Measurements from ENCODE around the gene GRAMD1C. TPM values are rescaled to one million over a fixed set of nuclear protein-coding genes. Genes with fewer than 3 reads are reported as not detected.

Gene GRAMD1C
- total RNA-seq, 2 experiments from 2014 or later = 4.1 to 6.4 TPM

DNA sequence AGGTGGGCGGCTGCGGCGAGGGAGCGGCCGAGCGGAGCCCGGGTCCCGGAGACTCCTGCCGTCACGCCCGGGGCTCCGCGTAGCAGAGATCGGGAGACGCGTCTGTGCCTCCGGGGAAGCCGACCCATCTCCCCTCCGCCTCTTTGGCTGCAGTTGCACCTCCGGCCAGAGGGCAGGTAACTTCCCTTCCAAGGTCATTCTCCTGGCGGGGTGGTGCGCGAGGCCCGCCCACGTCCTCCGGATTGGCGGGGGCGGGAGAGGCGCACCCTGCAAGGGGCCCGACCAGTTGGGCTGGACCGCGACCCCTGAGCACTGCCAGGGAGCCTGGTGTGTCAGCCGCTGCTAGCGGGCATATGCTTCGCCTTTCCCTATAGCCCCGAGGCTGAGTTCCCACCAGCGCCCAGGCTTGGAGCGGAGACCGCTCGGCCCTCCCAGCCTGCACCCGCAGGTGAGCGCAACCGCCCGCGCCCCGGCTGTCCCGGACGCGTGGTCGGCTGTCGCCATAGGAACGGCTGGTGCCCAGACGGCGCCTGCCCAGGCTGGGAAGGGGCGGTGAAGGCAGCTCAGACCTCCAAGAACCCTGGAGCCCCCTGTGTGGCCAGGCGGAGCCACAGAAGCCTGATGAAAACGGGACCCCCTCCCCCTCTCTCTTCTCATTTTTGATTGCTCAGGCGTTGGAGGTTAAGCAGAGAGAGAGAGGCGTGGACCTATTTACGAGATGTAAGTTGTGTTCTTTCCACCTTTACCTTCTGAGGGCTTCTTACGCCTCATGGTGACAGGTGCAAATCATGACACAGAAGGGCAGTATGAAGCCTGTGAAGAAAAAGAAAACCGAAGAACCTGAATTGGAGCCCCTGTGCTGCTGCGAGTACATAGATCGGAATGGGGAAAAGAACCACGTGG, 109.7 kb downstream of the GRAMD1C start:
- peaks cover 24% of the 10 kb centered on the region; the same call in 1 of the 2 replicates for H3K79me2 ChIP-seq (ENCODE audit: insufficient read depth, low read depth, low read length)
- peaks cover 35% of the 10 kb centered on the region for H3K36me3 ChIP-seq (ENCODE audit: insufficient read depth, low read length)
- H2AFZ ChIP-seq (ENCODE audit: low read length) = peak overlapping the region; percentile 79
- intact Hi-C loops (cut with micrococcal nuclease; ENCODE audit: unreplicated experiment) = loop anchor here (1.0 to 5.0 kb wide), 5 partner anchors 57 to 505 kb away; partner anchors contain the start of genes ATP6V1A, CCDC191, NAA50 and QTRT2
- H3K4me1 ChIP-seq (ENCODE audit: insufficient read depth, low read length, poor library complexity, severe bottlenecking) = peaks cover 27% of the 10 kb centered on the region
- H3K9me3 ChIP-seq (ENCODE audit: low read length) = no peaks in the 10 kb centered on the region
- peak overlapping the region; percentile 84 for H3K4me3 ChIP-seq (ENCODE audit: low read depth, low read length, poor library complexity, severe bottlenecking)
- POLR2A ChIA-PET = no interaction called here
- no peaks in the 10 kb centered on the region for H4K20me1 ChIP-seq (ENCODE audit: insufficient read depth, low read length)
- H3K4me2 ChIP-seq (ENCODE audit: low read length) = peak overlapping the region; percentile 67
- DNase-seq (ENCODE audit: low spot score) = peak; percentile 77
- TF ChIP-seq, protein P1, sequence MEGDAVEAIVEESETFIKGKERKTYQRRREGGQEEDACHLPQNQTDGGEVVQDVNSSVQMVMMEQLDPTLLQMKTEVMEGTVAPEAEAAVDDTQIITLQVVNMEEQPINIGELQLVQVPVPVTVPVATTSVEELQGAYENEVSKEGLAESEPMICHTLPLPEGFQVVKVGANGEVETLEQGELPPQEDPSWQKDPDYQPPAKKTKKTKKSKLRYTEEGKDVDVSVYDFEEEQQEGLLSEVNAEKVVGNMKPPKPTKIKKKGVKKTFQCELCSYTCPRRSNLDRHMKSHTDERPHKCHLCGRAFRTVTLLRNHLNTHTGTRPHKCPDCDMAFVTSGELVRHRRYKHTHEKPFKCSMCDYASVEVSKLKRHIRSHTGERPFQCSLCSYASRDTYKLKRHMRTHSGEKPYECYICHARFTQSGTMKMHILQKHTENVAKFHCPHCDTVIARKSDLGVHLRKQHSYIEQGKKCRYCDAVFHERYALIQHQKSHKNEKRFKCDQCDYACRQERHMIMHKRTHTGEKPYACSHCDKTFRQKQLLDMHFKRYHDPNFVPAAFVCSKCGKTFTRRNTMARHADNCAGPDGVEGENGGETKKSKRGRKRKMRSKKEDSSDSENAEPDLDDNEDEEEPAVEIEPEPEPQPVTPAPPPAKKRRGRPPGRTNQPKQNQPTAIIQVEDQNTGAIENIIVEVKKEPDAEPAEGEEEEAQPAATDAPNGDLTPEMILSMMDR (conservative IDR thresholded peaks at IDR 0.05; ENCODE audit: low read length) = no peak
- TF ChIP-seq EZH2phosphoT487 (IDR thresholded peaks at IDR 0.05; ENCODE audit: borderline replicate concordance, low read depth, low read length) = no peak
- no TSS peak for BruUV-seq (replicated peaks)
- peak overlapping the region; percentile 58 for H3K27ac ChIP-seq (ENCODE audit: low read depth, low read length, poor library complexity, severe bottlenecking)
- CTCF ChIA-PET (ENCODE audit: unreplicated experiment) = no interaction called here
- H3K9me2 ChIP-seq (ENCODE audit: insufficient read depth, low read length) = no peaks in the 10 kb centered on the region

DNA sequence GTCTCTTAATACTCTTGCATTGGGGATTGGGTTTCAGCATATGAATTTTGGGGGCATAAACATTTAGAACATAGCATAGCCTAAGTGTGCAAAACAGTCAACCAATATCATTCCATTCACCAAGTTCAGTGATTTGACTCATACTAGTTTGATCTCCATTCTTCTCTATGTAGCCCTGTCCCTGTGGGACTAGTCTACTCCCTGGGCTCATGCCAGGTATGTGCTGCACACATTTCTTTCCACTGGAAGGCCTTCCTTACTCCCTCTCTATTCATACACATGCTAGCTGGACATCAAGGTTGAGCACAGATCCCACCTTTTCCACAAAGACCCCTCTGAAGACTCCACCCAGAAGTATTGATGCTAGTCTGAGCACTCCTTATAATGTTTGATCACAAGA, 114.3 kb downstream of the GRAMD1C start:
- Histone ChIP-seq H3K27ac (ENCODE audit: low read depth, low read length, poor library complexity, severe bottlenecking) (no peak overlapping the region), H3K4me2 (ENCODE audit: low read length) (no peak overlapping the region), H3K4me3 (ENCODE audit: low read depth, low read length, poor library complexity, severe bottlenecking) (no peak overlapping the region), H3K4me1 (ENCODE audit: insufficient read depth, low read length, poor library complexity, severe bottlenecking) (peaks cover 14% of the 10 kb centered on the region), H2AFZ (ENCODE audit: low read length) (no peak overlapping the region), H3K79me2 (ENCODE audit: insufficient read depth, low read depth, low read length) (peaks cover 12% of the 10 kb centered on the region; the same call in 1 of the 2 replicates), H4K20me1 (ENCODE audit: insufficient read depth, low read length) (no peaks in the 10 kb centered on the region), H3K9me2 (ENCODE audit: insufficient read depth, low read length) (no peaks in the 10 kb centered on the region), H3K36me3 (ENCODE audit: insufficient read depth, low read length) (peaks cover 81% of the 10 kb centered on the region), H3K9me3 (ENCODE audit: low read length) (no peaks in the 10 kb centered on the region)
- intact Hi-C loops (cut with micrococcal nuclease; ENCODE audit: unreplicated experiment) = no loop called here
- ChIA-PET POLR2A (no interaction called here), CTCF (ENCODE audit: unreplicated experiment) (no interaction called here)
- no TSS peak for BruUV-seq (replicated peaks)
- no peak for DNase-seq (ENCODE audit: low spot score)
- TF ChIP-seq, protein P1 (conservative IDR thresholded peaks at IDR 0.05; ENCODE audit: low read length) = no peak
- TF ChIP-seq EZH2phosphoT487 (IDR thresholded peaks at IDR 0.05; ENCODE audit: borderline replicate concordance, low read depth, low read length) = no peak

DNA sequence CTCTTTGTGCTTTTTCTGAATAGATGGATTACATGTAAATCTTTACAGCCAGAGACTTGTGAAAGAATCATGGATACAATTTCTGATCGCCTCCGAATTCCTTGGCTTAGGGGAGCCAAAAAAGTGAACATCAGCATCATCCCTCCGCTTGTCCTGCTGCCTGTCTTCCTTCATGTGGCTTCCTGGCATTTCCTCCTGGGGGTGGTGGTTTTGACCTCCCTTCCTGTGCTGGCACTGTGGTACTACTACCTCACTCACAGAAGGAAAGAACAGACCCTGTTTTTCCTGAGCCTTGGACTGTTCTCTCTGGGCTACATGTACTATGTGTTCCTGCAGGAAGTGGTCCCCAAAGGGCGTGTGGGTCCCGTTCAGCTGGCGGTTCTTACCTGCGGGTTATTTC, 115.1 kb downstream of the GRAMD1C start:
- no peaks in the 10 kb centered on the region for H4K20me1 ChIP-seq (ENCODE audit: insufficient read depth, low read length)
- peaks cover 14% of the 10 kb centered on the region for H3K4me1 ChIP-seq (ENCODE audit: insufficient read depth, low read length, poor library complexity, severe bottlenecking)
- no peak overlapping the region for H3K4me2 ChIP-seq (ENCODE audit: low read length)
- no peak overlapping the region for H2AFZ ChIP-seq (ENCODE audit: low read length)
- TF ChIP-seq, protein P1 (conservative IDR thresholded peaks at IDR 0.05; ENCODE audit: low read length) = no peak
- TF ChIP-seq EZH2phosphoT487 (IDR thresholded peaks at IDR 0.05; ENCODE audit: borderline replicate concordance, low read depth, low read length) = no peak
- H3K4me3 ChIP-seq (ENCODE audit: low read depth, low read length, poor library complexity, severe bottlenecking) = no peak overlapping the region
- no peaks in the 10 kb centered on the region for H3K9me3 ChIP-seq (ENCODE audit: low read length)
- H3K9me2 ChIP-seq (ENCODE audit: insufficient read depth, low read length) = no peaks in the 10 kb centered on the region
- no peak for DNase-seq (ENCODE audit: low spot score)
- H3K27ac ChIP-seq (ENCODE audit: low read depth, low read length, poor library complexity, severe bottlenecking) = no peak overlapping the region
- peaks cover 88% of the 10 kb centered on the region for H3K36me3 ChIP-seq (ENCODE audit: insufficient read depth, low read length)
- BruUV-seq (replicated peaks) = no TSS peak
- intact Hi-C loops (cut with micrococcal nuclease; ENCODE audit: unreplicated experiment) = no loop called here
- H3K79me2 ChIP-seq (ENCODE audit: insufficient read depth, low read depth, low read length) = peaks cover 10% of the 10 kb centered on the region; the same call in 1 of the 2 replicates
- ChIA-PET POLR2A (interaction anchor here (0.5 kb wide), 1 partner anchor 376 kb away, joined by 3 read pairs; no protein-coding TSS in a partner anchor), CTCF (ENCODE audit: unreplicated experiment) (no interaction called here)

Data from OCI-LY7 (cell line).